Measurements from ENCODE around the gene MOGAT2. TPM values are rescaled to one million over a fixed set of nuclear protein-coding genes. Genes with fewer than 3 reads are reported as not detected.

The MOGAT2 gene
- under 1 TPM in 2 of 9 donors, not detected in 7; 0.11 to 0.14 TPM for total RNA-seq
- under 1 TPM in 2 of 3 donors, not detected in 1; 0.16 to 0.34 TPM for polyA plus RNA-seq
- long read RNA-seq, donor 1 = 0 reads
- long read RNA-seq, donor 2 = 0 reads
- long read RNA-seq, donor 3 = 0 reads
- long read RNA-seq, donor 4 = 0 reads
- long read RNA-seq, donor 5 = 0 reads
- long read RNA-seq, donor 6 = 0 reads
- long read RNA-seq, donor 7 = 0 reads
- long read RNA-seq, donor 8, partial matches to known transcripts = 0 of 1 reads
- long read RNA-seq, donor 8, other reads (novel, unspliced or antisense) = 0 of 1 reads
- long read RNA-seq, donor 9 = 0 reads
- long read RNA-seq, donor 10 = 0 reads

- no peaks in the 10 kb centered on the region for H3K36me3 ChIP-seq (replicated peaks in 1 of 2)
- TF ChIP-seq CTCF (IDR thresholded peaks at IDR 0.05) (no peak), POLR2A (IDR thresholded peaks at IDR 0.05) (no peak)
- H3K27ac ChIP-seq = no peak within 1 kb of the TSS
- H3K4me1 ChIP-seq (replicated peaks in 1 of 2) = no peaks in the 10 kb centered on the region
- H3K4me3 ChIP-seq = no peak within 1 kb of the TSS
- H3K9me3 ChIP-seq (replicated peaks in 1 of 3) = no peaks in the 10 kb centered on the region
- WGBS, 4 donors = 78 to 87% (median 85%) methylated on average over 3 to 13 of the region's 13 CpGs
- H3K27me3 ChIP-seq = no peaks in the 10 kb centered on the region
- intact Hi-C loops (cut with DNase I) = no loop called here
- peak in 1 of 7 donors; percentile 4 for DNase-seq
Observed at GRCh38 chr11:75717608-75718418, at the start of gene MOGAT2. Gene MOGAT2 (plus strand): TSS chr11:75717838. CDS start chr11:75717889, 51 bp downstream.

GRCh38 chr11:75668451-75669297 is 49.0 kb upstream of the MOGAT2 start, which contains the start of gene MAP6:
Gene MAP6 (minus strand): TSS chr11:75669038. CDS start chr11:75668369, 669 bp downstream.
- H3K27ac ChIP-seq = peak within 1 kb of the TSS in 3 of 5 donors; percentile 77 to 85 (median 78)
- no peaks in the 10 kb centered on the region for H3K27me3 ChIP-seq
- peaks cover 11 to 15% of the 10 kb centered on the region in 2 donors for H3K4me1 ChIP-seq (replicated peaks in 1 of 2)
- WGBS, 4 donors = 3 to 7% (median 4%) methylated on average over 24 to 72 of the region's 72 CpGs
- H3K36me3 ChIP-seq (replicated peaks in 1 of 2) = no peaks in the 10 kb centered on the region
- TF ChIP-seq POLR2A (IDR thresholded peaks at IDR 0.05) = no peak
- TF ChIP-seq CTCF (IDR thresholded peaks at IDR 0.05) = no peak
- H3K4me3 ChIP-seq = peak within 1 kb of the TSS in 2 of 4 donors; percentile 55 to 78
- H3K9me3 ChIP-seq (replicated peaks in 1 of 3) = no peaks in the 10 kb centered on the region
- peak in 6 of 7 donors; percentile 18 to 68 (median 29) for DNase-seq
- intact Hi-C loops (cut with DNase I) = loop anchor here in 1 of 2 donors (10.0 kb wide), 1 partner anchor 74 kb away; no protein-coding TSS in a partner anchor

GRCh38 chr11:75673977-75674582 is 43.6 kb upstream of the MOGAT2 start:
- Histone ChIP-seq H3K27ac (no peak overlapping the region), H3K4me1 (replicated peaks in 1 of 2) (no peaks in the 10 kb centered on the region), H3K9me3 (replicated peaks in 1 of 3) (no peaks in the 10 kb centered on the region), H3K27me3 (no peaks in the 10 kb centered on the region), H3K36me3 (replicated peaks in 1 of 2) (no peaks in the 10 kb centered on the region), H3K4me3 (no peak overlapping the region)
- 89 to 95% (median 91%) methylated on average over 4 of the region's 4 CpGs for WGBS, 4 donors
- intact Hi-C loops (cut with DNase I) = no loop called here
- peak in 5 of 7 donors; percentile 22 to 63 (median 34) for DNase-seq
- TF ChIP-seq POLR2A (IDR thresholded peaks at IDR 0.05) (no peak), CTCF (IDR thresholded peaks at IDR 0.05) (no peak)

All from adrenal gland (tissue), 19 donors.